Measurements from ENCODE around the gene MRPL55.

MRPL55 gene

GRCh38 chr1:228098323-228098931, 10.7 kb downstream of the MRPL55 start:
- no peak for DNase-seq

GRCh38 chr1:228097333-228098081, 11.6 kb downstream of the MRPL55 start:
- no peak for DNase-seq

- no peak for DNase-seq
These were observed 12.4 kb downstream of the MRPL55 start for GRCh38 chr1:228096416-228097332.

- no peak for DNase-seq
These were observed 13.2 kb downstream of the MRPL55 start for GRCh38 chr1:228095938-228096337.

GRCh38 chr1:228095161-228095560, 13.9 kb downstream of the MRPL55 start:
- DNase-seq, result no peak

GRCh38 chr1:228094432-228095016, 14.6 kb downstream of the MRPL55 start:
- no peak for DNase-seq

GRCh38 chr1:228093050-228093906, 15.8 kb downstream of the MRPL55 start:
- DNase-seq, result no peak

GRCh38 chr1:228092342-228093049, 16.6 kb downstream of the MRPL55 start:
- no peak for DNase-seq

GRCh38 chr1:228091084-228091483, 18.0 kb downstream of the MRPL55 start:
- no peak for DNase-seq

GRCh38 chr1:228090613-228091081, 18.5 kb downstream of the MRPL55 start:
- DNase-seq, result no peak

- DNase-seq, result peak; percentile 82
These were observed 19.3 kb downstream of the MRPL55 start for GRCh38 chr1:228089519-228090380.

- peak; percentile 88 for DNase-seq
These were observed 20.3 kb downstream of the MRPL55 start for GRCh38 chr1:228088586-228089498.

GRCh38 chr1:228087771-228088251, 21.3 kb downstream of the MRPL55 start:
- DNase-seq, result peak; percentile 46

GRCh38 chr1:228085287-228085951, 23.7 kb downstream of the MRPL55 start:
- no peak for DNase-seq

- DNase-seq, result no peak
These were observed 24.3 kb downstream of the MRPL55 start for GRCh38 chr1:228084797-228085196.

- peak; percentile 84 for DNase-seq
These were observed 24.8 kb downstream of the MRPL55 start for GRCh38 chr1:228084325-228084724.

GRCh38 chr1:228083871-228084278, 25.2 kb downstream of the MRPL55 start:
- DNase-seq, result peak; percentile 31

Measured in MV-4-11 (cell line).